ENCODE data around the gene MKI67.

The MKI67 gene

DNA sequence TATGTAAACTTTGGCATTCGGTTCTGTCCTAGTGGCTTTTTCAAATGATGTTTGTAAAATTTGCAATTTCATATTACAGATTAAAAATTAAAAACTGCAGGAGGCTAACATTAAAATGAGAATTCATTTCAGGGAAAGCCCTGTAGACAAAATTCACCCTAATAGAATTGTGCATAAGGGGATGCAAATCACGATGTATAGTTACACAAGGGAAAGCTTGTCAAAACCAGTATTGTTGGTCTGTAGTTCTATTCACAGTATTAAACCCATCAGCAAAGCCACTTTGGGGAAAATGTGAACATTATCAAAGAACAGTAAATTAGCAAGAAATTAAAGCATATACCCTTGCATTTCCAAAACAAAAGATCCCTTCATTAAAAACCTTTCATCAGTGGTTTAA, 39.9 kb upstream of the MKI67 start:
- TF ChIP-seq, protein P1, sequence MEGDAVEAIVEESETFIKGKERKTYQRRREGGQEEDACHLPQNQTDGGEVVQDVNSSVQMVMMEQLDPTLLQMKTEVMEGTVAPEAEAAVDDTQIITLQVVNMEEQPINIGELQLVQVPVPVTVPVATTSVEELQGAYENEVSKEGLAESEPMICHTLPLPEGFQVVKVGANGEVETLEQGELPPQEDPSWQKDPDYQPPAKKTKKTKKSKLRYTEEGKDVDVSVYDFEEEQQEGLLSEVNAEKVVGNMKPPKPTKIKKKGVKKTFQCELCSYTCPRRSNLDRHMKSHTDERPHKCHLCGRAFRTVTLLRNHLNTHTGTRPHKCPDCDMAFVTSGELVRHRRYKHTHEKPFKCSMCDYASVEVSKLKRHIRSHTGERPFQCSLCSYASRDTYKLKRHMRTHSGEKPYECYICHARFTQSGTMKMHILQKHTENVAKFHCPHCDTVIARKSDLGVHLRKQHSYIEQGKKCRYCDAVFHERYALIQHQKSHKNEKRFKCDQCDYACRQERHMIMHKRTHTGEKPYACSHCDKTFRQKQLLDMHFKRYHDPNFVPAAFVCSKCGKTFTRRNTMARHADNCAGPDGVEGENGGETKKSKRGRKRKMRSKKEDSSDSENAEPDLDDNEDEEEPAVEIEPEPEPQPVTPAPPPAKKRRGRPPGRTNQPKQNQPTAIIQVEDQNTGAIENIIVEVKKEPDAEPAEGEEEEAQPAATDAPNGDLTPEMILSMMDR (IDR thresholded peaks at IDR 0.05; ENCODE audit: low read depth, low read length) = no peak
- H3K4me3 ChIP-seq (ENCODE audit: low read depth, low read length) = no peak overlapping the region

DNA sequence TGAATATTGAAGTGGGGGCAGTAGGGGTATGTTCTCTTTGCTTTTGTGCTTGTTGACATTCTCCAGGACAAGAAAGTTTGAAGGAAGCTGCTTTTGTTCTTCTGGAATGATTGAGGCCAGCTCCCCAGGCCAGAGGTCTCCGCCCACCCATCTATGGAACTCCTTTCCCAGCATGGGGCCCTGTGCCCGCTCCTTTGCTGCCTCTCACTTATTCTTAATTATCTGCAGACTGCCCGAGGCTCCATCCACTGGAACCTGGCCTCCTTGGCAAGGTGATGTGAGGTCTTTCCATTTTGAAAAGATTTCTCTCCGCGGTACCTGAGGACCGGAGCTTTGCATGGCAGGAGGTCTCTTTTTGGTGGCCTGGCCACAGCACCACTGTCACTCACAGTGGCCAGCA, 39.3 kb upstream of the MKI67 start:
- TF ChIP-seq, protein P1 (IDR thresholded peaks at IDR 0.05; ENCODE audit: low read depth, low read length) = no peak
- H3K4me3 ChIP-seq (ENCODE audit: low read depth, low read length) = no peak overlapping the region

DNA sequence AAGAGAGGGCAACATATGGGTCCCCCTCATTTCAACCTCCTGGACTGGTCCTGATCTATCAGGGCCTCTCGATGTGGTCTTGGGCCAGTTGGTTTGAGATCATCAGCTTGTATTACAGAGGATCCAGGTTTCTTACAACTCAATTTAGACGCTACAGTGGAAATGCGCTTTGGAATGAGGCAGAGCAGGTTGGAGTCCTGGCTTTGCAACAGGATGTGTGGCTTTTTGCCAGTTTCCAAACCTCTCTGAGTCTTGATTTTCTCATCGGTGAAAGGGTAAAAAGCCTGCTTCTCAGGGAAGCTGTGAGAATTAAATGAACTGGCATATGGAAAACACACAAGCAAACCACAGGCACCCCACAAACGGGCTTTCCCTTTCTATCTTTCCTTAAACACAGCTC, 37.5 kb upstream of the MKI67 start:
- TF ChIP-seq, protein P1 (IDR thresholded peaks at IDR 0.05; ENCODE audit: low read depth, low read length) = no peak
- H3K4me3 ChIP-seq (ENCODE audit: low read depth, low read length) = no peak overlapping the region

DNA sequence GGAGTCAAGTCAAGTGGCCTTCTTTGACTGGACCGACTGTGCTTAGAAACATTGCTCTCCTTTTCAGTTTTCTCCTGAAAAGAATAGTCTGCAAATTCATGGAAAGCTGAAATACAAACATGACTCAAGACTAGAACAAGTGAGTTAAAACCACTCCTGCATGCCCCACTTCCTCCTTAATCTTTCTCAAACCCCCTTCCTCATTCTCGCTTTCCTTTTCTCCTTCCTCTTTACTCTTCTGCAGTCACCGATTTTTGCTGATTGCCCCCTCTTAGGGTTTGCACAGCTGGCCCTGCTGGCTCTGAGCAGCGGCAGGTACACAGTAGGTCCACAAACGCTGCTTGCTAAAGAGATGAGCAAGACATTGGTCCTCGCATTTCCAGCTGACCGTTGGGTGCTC, 34.8 kb upstream of the MKI67 start:
- no peak overlapping the region for H3K4me3 ChIP-seq (ENCODE audit: low read depth, low read length)
- TF ChIP-seq, protein P1 (IDR thresholded peaks at IDR 0.05; ENCODE audit: low read depth, low read length) = no peak

DNA sequence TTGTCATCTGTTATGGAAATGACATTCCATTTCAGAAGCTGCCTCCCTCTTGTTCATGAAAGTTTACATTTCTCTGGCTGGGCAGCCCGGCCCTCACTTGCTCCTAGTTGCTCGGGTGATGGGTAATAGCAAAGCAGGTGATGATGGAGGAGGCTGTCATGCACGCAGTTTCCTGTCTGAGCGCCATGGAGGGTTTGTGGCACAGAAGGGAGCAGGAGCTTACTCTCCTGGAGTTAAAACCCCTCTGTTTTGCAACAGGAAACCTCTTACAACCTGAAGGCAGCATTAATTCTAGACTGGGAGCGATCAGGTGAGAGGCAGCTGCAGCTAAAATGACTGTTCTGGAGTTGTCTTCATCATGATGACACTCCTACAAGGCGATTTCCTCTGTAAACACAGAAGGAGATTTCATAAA, 34.1 kb upstream of the MKI67 start:
- TF ChIP-seq, protein P1 (IDR thresholded peaks at IDR 0.05; ENCODE audit: low read depth, low read length) = no peak
- no peak overlapping the region for H3K4me3 ChIP-seq (ENCODE audit: low read depth, low read length)

DNA sequence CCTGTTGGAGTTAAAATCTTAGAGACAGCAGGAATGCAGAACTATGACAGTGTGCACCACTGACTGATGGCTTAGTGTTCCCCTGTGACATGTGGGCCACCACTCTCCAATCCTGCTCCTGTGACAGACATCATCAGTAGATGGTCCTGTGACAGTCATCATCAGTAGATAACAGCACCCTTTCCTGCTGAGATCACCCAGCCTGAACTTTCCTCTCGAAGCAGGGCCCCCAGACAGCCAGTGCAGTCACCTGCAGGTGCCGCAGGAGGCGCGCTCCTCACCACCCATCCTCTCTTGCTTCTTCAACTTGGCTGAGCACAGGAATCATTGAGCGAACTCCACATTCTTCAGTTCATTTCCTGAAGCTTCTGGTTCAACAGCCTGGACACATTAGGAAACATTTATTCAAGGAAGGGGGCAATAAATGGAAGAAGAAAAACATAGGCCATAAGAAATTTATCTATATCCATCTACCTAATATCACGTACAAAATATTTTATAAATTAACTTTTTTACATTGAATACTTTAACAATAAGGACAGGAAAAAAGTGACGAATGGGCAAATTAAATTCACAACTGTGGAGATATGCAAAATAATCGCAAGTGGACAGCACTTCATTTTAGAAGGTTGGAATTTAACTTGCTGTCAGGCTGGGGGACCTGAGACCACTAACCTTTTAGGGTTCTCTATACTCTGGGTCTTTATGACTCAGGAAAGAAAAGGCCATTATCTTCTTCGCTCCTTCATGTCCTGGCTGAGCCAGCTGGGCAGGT, 32.0 kb upstream of the MKI67 start:
- H3K4me3 ChIP-seq (ENCODE audit: low read depth, low read length) = no peak overlapping the region
- TF ChIP-seq, protein P1 (IDR thresholded peaks at IDR 0.05; ENCODE audit: low read depth, low read length) = no peak

DNA sequence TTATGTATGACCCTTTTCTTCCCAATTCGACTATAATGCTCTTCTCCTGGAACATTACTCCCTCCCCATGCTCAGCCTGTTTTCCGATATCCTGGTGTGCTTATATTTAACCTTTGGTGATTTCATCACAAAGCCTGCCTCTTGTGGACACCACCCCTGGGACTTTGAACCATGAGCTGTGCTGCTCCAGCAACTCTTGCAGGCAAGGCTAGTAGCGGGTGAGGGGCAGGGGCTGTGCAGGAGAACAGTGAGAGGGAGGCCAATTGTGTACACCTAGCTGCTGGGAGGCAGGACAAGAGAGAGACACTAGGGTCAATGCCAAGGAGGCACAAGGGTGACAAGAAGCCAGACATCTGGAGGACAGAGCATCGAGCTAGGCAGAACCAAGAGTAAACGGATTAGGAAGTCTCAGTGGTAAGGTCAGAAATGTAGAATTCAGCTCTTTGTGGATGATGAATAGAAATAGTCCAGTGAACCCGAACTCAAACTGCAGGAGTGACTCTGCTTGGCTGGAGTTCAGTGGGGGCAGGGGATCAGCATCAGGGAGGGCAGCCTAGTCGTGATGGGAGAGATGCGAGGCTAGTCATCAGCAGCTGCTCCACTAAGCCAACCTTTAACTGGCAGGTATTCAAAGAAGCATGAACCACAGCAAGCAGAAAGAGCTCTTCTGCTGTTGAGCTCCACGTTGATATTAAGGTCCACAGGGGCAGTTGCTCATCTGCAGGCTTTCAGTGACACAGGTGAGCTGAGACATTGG, 31.0 kb upstream of the MKI67 start:
- TF ChIP-seq, protein P1 (IDR thresholded peaks at IDR 0.05; ENCODE audit: low read depth, low read length) = no peak
- H3K4me3 ChIP-seq (ENCODE audit: low read depth, low read length) = no peak overlapping the region

Measured in WI38 (cell line).